G401 (cell line): ENCODE results near the gene PDGFB. TPM values are rescaled to one million over a fixed set of nuclear protein-coding genes. Genes with fewer than 3 reads are reported as not detected.

ENCODE experiments used
- DNase-seq: peaks from one replicate; pipeline ENCODE4 v3.0.0-alpha.2; 2015; ENCODE audit warnings: low spot score
- in situ Hi-C: cut with HindIII; loops from 2 replicates; pipeline ENCODE4 v1.10.0; 2016; ENCODE audit warnings: low sequenced_read_pairs, mixed read lengths
- total RNA-seq: library from RNA; depleted of rRNA; stranded (reverse); fragments of >200 nt; shearing (Covaris generic); gene quantifications from 2 replicates; pipeline ENCODE4 v1.2.3, GENCODE V29; 2014

Gene PDGFB
- total RNA-seq, 1 experiment from 2014 or later: 17.1 TPM

GRCh38 chr22:39232806-39233709 is 11.7 kb downstream of the PDGFB start:
- in situ Hi-C loops: no loop called here
- DNase-seq: no peak

- no peak for DNase-seq
- in situ Hi-C loops: no loop called here
These were observed 12.5 kb downstream of the PDGFB start for GRCh38 chr22:39232246-39232645.

GRCh38 chr22:39231197-39231950 is 13.4 kb downstream of the PDGFB start:
- DNase-seq: no peak
- in situ Hi-C loops: no loop called here

GRCh38 chr22:39230261-39231196 is 14.3 kb downstream of the PDGFB start:
- no peak for DNase-seq
- in situ Hi-C loops: no loop called here

GRCh38 chr22:39229688-39230260 is 15.0 kb downstream of the PDGFB start:
- DNase-seq: no peak
- in situ Hi-C loops: no loop called here

GRCh38 chr22:39229075-39229474 is 15.7 kb downstream of the PDGFB start:
- in situ Hi-C loops: no loop called here

GRCh38 chr22:39227542-39228272 is 17.1 kb downstream of the PDGFB start:
- in situ Hi-C loops: no loop called here
- DNase-seq: no peak

More at GRCh38 chr22:39229075-39229474, 15.7 kb downstream of the PDGFB start:
- DNase-seq: no peak

- no peak for DNase-seq
- in situ Hi-C loops: no loop called here
These were observed 18.4 kb downstream of the PDGFB start for GRCh38 chr22:39226353-39226752.

GRCh38 chr22:39225591-39225990 is 19.2 kb downstream of the PDGFB start:
- no peak for DNase-seq
- in situ Hi-C loops: no loop called here

GRCh38 chr22:39224550-39224949 is 20.2 kb downstream of the PDGFB start:
- no peak for DNase-seq
- in situ Hi-C loops: no loop called here

GRCh38 chr22:39223091-39223710 is 21.6 kb downstream of the PDGFB start:
- peak; percentile 41 for DNase-seq
- in situ Hi-C loops: no loop called here

- DNase-seq: no peak
- in situ Hi-C loops: no loop called here
These were observed 22.6 kb downstream of the PDGFB start for GRCh38 chr22:39221999-39222686.

- in situ Hi-C loops: no loop called here
- DNase-seq: no peak
These were observed 23.6 kb downstream of the PDGFB start for GRCh38 chr22:39220890-39221850.

GRCh38 chr22:39220450-39220849 is 24.3 kb downstream of the PDGFB start:
- in situ Hi-C loops: no loop called here
- no peak for DNase-seq

- in situ Hi-C loops: no loop called here
- no peak for DNase-seq
These were observed 25.4 kb downstream of the PDGFB start for GRCh38 chr22:39219071-39220039.
